HL-60/S4 (cell line): Measurements from ENCODE around the gene KLRC4.
"Not testable (repeated sequence)": the region's sequence is repeated elsewhere in the genome, so short reads cannot be mapped to it uniquely, and the experiment has no call there.

Experiments used
- in situ Hi-C: fragments of 300-500 bp; cut with MboI; formaldehyde crosslinking; loops from 2 replicates; pipeline ENCODE4 v1.14.3; 2022; ENCODE audit warnings: low sequenced_read_pairs

Gene KLRC4

DNA sequence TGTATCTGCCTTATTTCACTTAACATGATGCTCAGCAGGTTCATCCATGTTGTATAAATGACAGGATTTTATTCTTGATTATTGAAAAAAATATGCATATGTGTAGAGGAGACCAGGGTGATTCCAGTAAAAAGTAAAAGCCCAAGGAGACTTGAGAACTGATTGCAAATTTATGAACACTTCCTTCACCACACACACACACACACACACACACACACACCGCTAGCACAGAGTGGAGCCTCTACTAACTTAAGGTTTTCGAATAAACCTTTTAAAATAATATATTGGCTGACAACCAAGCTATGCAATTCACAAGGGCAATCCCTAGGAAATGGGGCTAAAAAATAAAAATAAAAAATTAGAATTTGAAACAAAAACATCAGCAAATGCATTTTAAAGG, 11.4 kb downstream of the KLRC4 start:
- in situ Hi-C loops, result no loop called here

DNA sequence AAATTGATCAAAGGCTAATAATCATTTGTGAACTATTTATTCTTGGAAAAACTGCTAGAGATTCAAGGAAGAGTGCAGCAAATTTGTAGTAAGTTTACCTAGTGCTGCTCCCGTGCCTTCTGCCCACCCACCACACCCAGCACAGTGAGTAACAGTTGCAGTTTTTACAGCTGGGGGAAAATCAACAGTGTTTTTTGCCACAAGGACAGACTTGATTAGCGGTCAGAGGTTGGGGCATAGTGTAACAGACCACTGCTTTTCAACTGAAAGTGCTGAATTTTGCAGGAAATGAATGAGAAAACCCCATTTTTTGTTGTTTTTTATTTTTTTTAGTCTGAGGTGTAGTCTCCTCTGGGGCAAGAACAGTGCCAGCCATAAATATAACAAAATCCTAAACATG, 12.3 kb downstream of the KLRC4 start:
- in situ Hi-C loops, result no loop called here

DNA sequence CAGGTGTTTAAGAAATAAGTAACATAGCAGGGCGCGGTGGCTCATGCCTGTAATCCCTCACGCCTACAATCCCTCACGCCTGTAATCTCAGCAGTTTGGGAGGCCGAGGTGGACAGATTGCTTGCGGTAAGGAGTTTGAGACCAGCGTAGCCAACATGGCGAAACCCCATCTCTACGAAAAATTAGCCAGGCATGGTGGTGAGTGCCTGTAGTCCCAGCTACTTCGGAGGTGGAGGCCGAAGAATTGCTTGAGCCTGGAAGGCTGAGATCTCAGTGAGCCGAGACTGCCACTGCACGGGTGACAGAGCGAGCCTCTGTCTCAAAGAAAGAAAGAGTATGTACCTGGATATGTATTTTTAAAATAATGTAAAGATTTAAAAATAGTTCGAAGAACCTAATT, 13.4 kb downstream of the KLRC4 start:
- in situ Hi-C loops, result not testable (repeated sequence)

DNA sequence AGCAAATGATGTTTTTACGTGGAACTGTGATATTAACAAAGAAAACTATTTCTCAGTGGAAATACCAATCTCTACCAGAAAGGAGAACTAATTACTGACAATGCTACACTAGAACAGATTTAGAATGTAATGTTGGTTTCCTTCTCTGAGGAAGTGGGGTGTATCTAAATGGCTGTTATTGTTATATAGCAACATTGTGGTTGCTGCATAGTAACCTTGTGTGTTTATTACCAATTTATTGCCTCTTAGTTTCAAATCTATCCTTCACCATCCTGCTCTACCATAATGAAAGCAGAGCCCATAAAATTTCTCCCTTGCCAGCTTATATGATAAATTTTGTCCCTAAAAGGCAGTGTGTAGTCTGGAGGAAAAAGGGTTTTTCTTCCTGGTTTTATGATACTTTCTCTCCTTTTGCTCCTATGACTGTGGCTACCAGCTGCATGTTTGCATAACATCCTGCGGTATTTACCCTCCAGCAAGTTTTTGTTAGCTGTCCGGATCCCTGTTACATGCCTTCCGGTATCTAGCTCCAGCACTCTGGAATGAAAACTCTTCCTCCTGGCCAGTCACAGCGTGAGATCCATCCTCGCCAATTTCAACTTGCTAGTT, 14.1 kb downstream of the KLRC4 start:
- in situ Hi-C loops, result no loop called here

DNA sequence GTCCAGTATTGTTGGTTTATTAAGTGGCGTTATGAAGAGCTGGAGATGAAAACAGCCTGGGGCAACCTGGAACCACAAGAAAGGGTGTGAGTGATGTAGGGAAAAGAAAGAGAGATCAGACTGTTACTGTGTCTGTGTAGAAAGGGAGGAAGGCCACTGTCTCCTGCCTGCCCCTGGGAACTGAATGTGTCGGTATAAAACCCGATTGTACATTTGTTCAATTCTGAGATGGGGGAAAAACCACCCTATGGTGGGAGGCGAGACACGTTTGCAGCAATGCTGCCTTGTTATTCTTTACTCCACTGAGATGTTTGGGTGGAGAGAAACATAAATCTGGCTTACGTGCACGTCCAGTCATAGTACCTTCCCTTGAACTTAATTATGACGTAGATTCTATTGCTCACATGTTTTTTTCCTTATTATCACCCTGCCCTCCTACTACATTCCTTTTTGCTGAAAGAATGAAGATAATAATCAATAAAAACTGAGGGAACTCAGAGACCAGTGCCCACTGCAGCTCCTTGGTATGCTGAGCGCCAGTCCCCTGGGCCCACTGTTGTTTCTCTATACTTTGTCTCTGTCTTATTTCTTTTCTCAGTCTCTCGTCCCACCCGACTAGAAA, 14.9 kb downstream of the KLRC4 start:
- in situ Hi-C loops, result not testable (repeated sequence)

DNA sequence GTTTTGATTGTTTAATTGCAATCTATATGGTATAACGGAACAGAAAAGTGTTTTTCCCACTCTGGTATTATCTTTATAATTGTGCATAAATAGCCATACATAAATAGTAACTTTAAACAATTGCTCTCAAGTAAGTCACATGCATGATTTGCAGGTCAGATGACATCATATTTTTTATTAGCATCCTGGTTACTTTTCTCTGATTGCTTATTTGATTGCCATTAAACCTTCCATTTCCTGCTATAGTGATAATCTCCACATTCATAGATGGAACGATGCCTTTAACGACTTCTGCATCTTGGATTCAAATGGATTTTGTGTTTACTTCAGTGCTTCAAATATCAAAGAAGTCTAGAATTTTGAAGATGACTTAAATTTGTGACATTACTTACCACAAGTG, 16.3 kb downstream of the KLRC4 start:
- in situ Hi-C loops, result no loop called here

DNA sequence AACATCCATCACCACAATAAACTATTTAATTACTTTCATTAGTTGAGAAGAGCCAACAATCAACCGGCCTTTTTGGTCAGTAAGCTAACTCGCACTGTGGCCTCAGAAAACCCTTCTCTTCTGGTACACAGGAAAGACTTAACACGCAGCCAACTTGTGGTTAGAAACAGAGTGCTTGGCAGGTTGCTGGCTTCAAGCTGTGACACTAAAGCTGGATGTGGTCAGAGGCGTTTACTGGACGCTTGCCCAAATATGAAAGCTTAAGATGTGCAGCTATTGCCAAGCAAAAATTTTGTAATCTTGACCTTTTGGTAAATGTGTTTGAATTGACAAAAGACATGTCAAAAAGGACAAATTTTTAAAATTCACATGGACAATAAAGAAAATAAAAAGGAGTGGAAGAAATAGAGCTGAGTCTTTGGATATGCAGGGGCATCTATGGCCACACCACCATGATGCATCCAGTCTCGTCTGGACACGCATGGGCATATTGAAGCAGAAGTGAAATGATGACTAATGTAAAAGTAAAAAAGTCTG, 17.1 kb downstream of the KLRC4 start:
- in situ Hi-C loops, result no loop called here

DNA sequence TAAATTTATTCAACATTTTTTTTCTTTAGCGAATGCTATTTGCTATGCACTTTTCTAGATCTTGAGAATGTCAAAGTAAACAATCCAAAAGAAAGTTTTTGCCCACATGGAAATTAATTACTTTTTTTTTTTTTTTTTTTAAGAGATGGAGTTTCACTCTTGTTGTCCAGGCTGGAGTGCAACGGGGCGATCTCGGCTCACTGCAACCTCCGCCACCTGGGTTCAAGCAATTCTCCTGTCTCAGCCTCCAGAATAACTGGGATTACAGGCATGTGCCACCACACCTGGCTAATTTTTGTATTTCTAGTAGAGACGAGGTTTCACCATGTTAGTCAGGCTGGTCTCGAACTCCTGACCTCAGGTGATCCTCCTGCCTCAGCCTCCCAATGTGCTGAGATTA, 18.6 kb downstream of the KLRC4 start:
- in situ Hi-C loops, result not testable (repeated sequence)

DNA sequence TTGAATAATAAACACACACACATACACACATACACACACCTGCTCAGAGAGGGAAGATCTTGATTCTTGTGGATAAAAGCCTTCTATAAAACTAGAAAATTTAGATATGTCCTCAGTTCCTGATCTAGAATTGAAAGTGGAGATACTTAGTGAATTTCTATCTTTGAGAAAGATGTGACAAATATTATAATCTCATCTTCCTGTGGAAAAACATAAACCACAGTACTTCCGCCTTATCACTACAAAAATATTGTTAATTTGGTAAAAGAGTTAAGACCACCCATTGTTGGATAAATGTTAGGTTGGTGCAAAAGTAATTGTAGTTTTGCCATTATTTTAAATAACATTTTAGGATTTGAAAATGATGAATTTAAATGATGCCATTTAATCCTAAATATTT, 19.7 kb downstream of the KLRC4 start, which contains the start of gene KLRK1:
KLRK1 (minus strand) TSS at position 138 of the 400 bp plus-strand sequence. CDS start 1,231 bp downstream, outside the sequence.
- in situ Hi-C loops, result no loop called here

DNA sequence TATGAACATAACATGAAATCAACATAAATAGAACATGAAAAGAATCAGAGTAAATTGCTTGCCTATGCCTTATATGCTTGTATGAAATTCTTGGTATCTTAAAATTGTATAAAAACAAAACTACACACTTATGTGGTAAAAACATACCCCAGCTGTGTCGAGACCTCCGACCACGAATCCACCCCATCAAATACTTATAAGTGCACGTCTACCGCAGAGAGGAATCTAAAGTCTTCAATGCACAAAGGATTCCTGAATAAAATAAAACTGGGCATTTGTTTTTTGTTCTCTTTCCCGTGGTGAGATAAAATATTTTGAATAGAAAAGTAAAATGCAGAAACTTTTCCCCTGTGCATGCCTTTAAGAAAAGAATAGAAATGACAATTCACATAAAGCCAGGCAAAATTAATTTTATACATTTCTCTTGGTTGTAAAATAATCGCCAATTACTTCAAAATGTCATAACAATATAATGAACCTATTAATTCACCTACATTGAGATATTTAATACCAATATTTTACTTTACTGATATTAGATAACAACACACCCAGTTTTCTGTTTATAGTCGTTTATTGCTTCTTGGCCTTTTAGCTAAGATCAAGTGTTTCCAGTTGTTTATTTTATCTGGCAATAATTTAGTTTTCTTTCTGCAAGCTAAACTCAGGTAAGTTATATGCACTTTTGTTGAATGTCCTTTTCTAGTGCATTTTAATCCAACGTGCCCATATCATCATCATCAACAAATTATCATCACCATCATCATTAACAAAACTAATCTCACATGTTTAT, 20.7 kb downstream of the KLRC4 start:
- in situ Hi-C loops, result no loop called here

DNA sequence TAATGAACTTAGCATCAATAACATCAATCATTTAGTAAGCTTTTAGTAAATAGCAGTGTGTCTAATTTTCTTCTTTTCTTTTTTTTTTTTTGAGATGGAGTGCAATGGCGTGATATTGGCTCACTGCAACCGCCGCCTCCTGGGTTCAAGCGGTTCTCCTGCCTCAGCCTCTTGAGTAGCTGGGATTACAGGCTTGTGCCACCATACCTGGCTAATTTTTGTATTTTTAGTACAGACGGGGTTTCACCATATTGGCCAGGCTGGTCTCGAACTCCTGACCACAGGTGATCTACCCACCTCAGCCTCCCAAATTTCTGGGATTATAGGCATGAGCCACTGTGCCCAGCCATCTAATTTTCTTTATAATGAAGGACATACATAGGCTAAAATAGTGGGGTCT, 22.1 kb downstream of the KLRC4 start:
- in situ Hi-C loops, result not testable (repeated sequence)

DNA sequence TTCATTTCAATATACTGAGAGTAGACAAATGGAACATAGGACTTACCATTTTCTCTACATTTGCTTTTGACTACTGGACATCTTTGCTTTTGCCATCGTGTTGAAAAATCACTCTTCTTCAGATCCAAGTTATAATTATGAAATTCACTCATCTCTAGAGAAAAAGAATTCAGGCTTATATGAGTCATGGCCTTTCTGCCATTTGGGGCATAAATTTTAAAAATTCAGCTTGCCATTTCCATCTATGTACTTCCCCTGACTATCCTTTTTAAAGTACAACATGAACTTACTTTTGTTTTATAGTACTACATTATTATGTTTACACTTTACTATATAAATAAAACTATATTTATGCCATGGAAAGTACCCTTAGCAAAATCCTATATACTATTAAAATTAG, 22.7 kb downstream of the KLRC4 start:
- in situ Hi-C loops, result no loop called here

DNA sequence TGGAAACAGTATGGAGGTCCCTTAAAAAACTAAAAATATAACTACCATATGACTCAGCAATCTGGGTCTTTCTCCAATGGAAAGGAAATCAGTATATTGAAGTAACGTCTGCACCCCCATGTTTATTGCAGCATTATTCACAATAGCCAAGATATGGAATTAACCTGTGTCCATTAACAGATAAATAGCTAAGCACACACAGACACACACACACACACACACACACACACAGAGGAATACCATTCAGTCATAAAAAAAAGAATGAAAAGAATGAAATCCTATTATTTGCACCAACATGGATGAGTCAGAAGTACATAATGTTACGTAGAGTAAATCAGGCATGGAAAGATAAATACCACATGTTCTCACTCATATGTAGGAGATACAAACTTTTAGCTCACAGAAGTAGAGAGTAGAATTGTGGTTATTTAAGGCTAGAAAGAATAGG, 24.4 kb downstream of the KLRC4 start:
- in situ Hi-C loops, result no loop called here

DNA sequence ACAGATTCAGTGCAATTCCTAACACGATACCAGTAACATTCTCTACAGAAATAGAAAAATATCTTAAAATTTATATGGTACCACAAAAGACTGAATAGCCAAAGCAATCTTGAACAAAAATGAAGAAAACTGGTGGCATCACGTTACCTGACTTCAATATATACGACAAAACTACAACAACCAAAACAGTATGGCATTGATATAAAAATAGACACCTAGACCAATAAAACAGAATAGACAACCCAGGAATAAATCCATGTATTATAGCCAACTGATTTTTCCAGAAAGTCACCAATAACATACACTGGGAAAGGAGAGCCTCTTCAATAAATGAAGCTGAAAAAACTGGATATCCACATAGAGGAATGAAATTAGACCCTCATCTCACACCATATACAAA, 25.4 kb downstream of the KLRC4 start:
- in situ Hi-C loops, result no loop called here

DNA sequence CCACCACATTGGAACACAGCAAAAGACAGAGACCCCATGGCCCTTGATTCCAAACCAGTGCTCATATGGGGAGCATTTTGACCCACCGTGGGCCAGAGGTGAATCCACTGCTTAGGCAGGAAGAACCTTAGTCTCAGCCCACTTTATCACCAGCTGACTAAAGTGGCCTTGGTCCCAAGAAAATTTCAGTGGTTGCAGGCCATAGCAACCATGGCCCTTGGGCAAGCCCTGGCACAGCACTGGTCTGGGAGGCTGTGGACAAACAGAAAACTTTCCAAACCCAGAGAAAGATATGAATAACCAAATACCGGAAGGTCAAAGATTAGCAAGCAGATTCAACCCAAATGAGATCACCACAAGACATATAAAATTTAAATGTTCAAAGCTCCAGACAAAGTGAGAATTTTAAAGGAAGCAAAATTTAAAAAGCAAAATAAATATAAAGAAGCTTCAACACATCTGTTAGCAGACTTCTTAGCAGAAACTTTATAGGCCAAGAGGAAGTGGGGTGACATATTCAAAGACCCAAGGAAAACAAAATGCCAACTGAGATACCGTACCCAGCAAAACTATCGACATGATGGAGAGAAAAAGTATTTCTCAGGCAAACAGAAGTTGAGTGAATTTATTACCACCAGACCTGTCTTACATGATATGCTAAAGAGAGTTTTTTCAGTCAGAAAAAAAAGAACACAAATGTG, 27.5 kb downstream of the KLRC4 start:
- in situ Hi-C loops, result no loop called here

DNA sequence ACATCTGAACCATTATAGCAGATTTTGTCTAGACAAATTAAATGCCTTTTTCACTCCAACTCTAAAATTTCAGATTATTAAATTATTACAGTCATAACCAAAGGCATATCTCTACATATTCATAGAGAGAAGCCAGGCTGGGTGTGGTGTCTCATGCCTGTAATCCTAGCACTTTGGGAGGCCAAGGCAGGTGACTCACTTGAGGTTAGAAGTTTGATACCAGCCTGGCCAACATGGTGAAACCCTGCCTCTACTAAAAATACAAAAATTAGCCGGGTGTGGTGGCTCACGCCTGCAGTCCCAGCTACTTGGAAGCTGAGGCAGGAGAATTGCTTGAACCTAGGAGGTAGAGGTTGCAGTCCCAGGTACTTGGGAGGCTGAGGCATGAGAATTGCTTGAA, 30.8 kb downstream of the KLRC4 start:
- in situ Hi-C loops, result not testable (repeated sequence)

DNA sequence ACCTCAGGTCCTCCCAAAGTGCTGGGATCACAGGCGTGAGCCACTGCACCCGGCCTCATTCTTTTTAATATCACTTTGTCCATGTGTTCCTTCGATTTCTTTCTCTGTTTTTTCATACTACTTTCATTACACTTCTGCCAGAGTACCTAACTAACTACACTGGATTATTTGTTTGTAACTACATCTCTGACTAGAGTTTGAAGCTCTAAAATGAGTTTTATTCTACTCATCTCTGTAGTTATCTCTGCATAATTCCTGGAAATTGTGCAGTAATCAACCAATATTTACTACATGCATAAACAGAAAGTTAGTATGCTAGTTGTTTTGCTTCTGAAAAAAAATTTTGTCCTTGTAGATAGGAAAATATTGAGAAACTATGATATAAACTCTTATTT, 34.9 kb downstream of the KLRC4 start:
- in situ Hi-C loops, result loop anchor here (25.0 kb wide), 1 partner anchor 188 kb away; no protein-coding TSS in a partner anchor

DNA sequence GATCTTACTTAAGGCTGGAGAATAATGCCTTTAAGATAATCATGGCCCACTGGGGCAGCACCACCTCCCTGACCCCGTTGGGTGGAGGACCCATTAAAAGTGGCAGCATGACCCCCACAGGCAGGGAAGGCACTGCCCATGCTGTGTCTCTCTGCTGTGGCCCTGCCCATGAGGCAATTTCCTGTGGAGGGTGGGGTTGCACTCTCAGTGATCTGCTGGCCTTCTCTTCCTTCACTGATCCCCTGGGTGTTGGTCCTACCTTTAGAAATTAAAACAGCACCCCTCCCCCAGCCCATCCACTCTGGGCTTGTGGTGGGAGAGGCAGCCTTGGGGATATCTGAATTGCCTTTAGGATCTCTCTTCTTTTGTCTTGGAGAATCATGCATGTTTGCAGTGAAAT, 37.0 kb downstream of the KLRC4 start:
- in situ Hi-C loops, result loop anchor here (25.0 kb wide), 1 partner anchor 190 kb away; no protein-coding TSS in a partner anchor

DNA sequence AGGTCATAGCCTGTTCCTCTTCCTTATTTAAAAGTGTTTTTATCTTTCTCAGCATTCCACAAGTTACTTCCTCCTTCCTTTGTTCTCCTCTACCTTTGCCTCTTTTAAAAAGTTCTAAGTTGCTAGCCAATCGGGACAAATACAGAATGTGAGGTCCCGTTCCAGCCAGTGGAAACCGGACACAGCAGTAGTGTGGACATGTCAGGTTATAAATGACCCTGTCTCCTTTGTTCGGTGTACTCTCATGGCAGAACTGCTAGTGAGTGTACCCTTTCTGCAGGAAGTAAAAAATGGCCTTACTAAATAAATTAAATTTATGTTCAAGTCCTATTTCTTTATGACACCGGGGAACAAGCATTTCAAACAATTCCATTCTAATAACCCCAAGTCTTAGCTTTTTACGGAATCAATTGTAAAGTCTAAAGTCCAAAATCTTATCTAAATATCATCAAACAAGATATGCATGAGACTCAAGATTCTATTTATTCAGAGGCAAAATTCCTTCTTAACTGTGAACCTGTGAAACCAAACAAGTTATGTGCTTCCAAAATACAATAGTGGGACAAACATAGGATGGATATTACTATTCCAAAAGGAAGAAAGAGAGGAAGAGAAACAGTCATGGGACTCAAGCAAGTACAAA, 37.5 kb downstream of the KLRC4 start:
- in situ Hi-C loops, result loop anchor here (25.0 kb wide), 1 partner anchor 190 kb away; no protein-coding TSS in a partner anchor
